Colonic mucosa (tissue), 4 donors: ENCODE results near the gene ZFPL1. TPM values are rescaled to one million over a fixed set of nuclear protein-coding genes. Genes with fewer than 3 reads are reported as not detected.

ENCODE experiments used
- DNase-seq: peaks from one replicate; pipeline ENCODE4 v3.0.0-alpha.2; 2020
- H3K27ac ChIP-seq: fragments of 200-600 bp; one replicate; pipeline ENCODE4 v1.8.0; 2021
- H3K27me3 ChIP-seq: fragments of 200-600 bp; one replicate; pipeline ENCODE4 v1.8.0; 2021
- H3K36me3 ChIP-seq: fragments of 200-600 bp; one replicate; pipeline ENCODE4 v1.8.0; 2021
- H3K4me1 ChIP-seq: fragments of 200-600 bp; one replicate; pipeline ENCODE4 v1.8.0; 2021; ENCODE audit warnings: mild to moderate bottlenecking
- H3K4me3 ChIP-seq: fragments of 200-600 bp; one replicate; pipeline ENCODE4 v1.8.0; 2021
- H3K9ac ChIP-seq, 2 donors: one replicate each; pipeline ENCODE4 v1.7.0; 2013; ENCODE audit warnings: control low read depth in 2 of 2, low read depth in 2 of 2, low read length in 2 of 2
- H3K9me3 ChIP-seq: fragments of 200-600 bp; one replicate; pipeline ENCODE4 v1.8.0; 2021
- CTCF ChIP-seq: fragments of 200-600 bp; IDR thresholded peaks from one replicate; pipeline ENCODE4 v1.8.0; 2022; ENCODE audit warnings: antibody characterized with exemption, mild to moderate bottlenecking
- intact Hi-C: fragments of 100-400 bp; cut with DNase I; formaldehyde crosslinking; loops from one replicate; pipeline ENCODE4 v1.14.1; 2022
- total RNA-seq, 2 donors: library from RNA; stranded (reverse); fragmentation: NEBNext Ultra II Directional in 1 of 2; extraction: Animal tissue kit (Norgen Biotek cat#: 25700) in 1 of 2; gene quantifications; one replicate each; pipeline ENCODE4 v1.2.1, GENCODE V29; 2021
- donor health status: healthy.
- donor health status: DM: no; HTN: no; CAD: no.
- donor health status: DM: no; HTN: no; CAD: no.

Gene ZFPL1
- total RNA-seq, 2 donors from 2014 or later = 43.2 to 54.3 TPM

DNA sequence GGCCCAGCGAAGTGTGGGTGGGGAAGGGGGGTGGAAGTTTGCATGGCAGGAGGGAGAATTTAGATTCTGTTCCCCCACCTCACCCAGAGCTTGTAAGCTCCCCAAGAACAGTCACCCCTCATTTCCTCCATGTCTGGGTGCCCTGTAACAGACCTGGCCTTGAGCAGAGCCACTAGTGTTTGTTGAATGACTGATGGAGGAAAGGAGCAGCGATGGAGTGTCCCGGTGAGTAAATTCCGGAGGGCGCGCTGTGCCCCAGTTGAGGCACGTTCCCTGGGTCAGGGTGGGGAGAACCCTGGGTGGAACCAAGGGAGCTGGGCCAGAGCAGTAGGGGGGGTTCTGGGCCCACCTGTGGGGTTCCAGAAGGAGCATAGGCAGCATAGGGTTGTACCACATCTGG is 26.5 kb upstream of the ZFPL1 start:
- Histone ChIP-seq H3K4me1 (no peaks in the 10 kb centered on the region), H3K27ac (no peak overlapping the region), H3K9ac (no peak overlapping the region)

DNA sequence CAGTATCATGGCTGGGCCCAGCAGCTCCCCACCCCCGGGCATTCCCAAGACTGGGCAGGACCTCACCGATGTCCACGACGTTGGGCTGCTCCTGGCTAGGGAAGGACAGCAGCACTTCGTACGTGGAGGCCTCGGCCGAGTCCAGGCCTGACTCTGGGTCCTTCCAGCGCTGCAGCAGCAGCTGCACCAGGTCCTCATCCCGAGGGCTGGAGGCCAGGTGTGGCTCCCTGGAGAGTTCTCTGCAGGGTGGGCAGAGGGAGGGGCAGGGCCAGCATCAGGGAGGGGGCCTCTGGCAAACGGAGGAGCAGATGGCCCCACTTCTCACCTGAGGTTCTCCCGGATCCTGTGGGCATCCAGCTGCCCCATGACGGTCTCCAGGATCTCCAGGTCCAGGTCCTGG is 26.0 kb upstream of the ZFPL1 start:
- H3K36me3 ChIP-seq = no peaks in the 10 kb centered on the region
- H3K4me3 ChIP-seq = no peak overlapping the region
- no peak for DNase-seq
- no peaks in the 10 kb centered on the region for H3K9me3 ChIP-seq
- no peak overlapping the region for H3K9ac ChIP-seq
- no peaks in the 10 kb centered on the region for H3K27me3 ChIP-seq
- intact Hi-C loops = no loop called here
- H3K27ac ChIP-seq = no peak overlapping the region
- no peak for TF ChIP-seq CTCF
- H3K4me1 ChIP-seq = no peaks in the 10 kb centered on the region

More for the DNA sequence above, 26.5 kb upstream of the ZFPL1 start:
- no peak for TF ChIP-seq CTCF
- Histone ChIP-seq H3K4me3 (no peak overlapping the region), H3K9me3 (no peaks in the 10 kb centered on the region), H3K36me3 (no peaks in the 10 kb centered on the region), H3K27me3 (no peaks in the 10 kb centered on the region)
- intact Hi-C loops = no loop called here
- no peak for DNase-seq

DNA sequence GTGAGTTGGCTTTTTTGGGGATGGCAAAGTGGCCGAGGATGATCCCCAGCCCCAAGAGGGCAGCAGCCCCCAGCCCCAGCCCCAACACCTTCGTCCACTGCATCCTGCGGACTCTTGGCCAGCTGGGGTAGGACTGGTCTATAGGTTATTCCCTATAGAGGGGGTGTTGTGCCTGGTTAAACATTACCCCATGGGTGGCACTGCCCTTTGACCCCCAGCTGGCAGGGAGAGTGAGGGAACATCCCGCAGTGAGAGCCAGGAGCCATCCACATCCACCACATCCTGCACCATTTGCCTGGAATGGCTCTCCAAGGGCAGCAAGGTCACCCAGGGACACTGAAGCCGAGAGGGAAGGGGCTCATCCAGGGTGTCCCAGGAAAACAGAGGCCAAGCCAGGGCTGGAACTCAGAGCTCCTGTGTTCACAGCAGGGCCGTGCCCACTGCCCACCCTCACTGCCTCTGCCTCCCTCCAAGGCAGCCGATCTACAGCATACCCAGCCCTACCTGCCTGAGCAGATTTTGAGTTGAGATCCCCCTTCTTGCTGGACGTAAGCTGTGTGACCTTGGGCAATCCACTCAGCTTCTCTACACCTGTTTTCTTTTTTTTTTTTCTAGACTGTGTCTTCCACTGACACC is 25.5 kb upstream of the ZFPL1 start, which contains the start of gene NAALADL1:
Gene NAALADL1 (minus strand): TSS at position 135 of the 636 bp plus-strand sequence. CDS start 32 bp downstream, at position 103.
- Histone ChIP-seq H3K9ac (peak within 1 kb of the TSS in 1 of 2 donors; percentile 58), H3K9me3 (no peaks in the 10 kb centered on the region), H3K27ac (no peak within 1 kb of the TSS), H3K27me3 (no peaks in the 10 kb centered on the region), H3K36me3 (no peaks in the 10 kb centered on the region), H3K4me3 (no peak within 1 kb of the TSS), H3K4me1 (no peaks in the 10 kb centered on the region)
- TF ChIP-seq CTCF = no peak
- intact Hi-C loops = no loop called here
- peak; percentile 68 for DNase-seq

DNA sequence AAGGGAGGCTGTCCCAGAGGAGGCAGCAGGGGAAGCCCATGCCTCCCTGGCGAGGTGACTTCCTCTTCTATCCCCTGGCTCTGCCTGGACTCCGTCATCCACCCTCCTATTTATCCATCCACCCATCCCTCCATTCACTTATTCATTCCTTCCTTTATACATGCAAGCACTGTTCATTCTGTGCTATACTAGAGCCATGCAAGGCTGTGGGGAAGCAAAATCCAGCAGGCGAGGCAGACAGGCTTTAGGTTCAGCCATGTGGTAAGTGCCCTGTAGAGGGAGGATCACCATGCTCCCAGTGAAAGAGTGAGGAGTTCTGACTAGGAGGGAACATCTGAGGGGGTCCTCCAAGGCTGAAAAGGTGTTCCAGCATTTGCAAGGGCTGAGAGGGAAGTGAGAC is 24.5 kb upstream of the ZFPL1 start:
- Histone ChIP-seq H3K9me3 (no peaks in the 10 kb centered on the region), H3K9ac (no peak overlapping the region), H3K36me3 (no peaks in the 10 kb centered on the region), H3K27ac (no peak overlapping the region), H3K4me1 (no peaks in the 10 kb centered on the region), H3K4me3 (no peak overlapping the region), H3K27me3 (no peaks in the 10 kb centered on the region)
- no peak for DNase-seq
- no peak for TF ChIP-seq CTCF
- intact Hi-C loops = no loop called here

DNA sequence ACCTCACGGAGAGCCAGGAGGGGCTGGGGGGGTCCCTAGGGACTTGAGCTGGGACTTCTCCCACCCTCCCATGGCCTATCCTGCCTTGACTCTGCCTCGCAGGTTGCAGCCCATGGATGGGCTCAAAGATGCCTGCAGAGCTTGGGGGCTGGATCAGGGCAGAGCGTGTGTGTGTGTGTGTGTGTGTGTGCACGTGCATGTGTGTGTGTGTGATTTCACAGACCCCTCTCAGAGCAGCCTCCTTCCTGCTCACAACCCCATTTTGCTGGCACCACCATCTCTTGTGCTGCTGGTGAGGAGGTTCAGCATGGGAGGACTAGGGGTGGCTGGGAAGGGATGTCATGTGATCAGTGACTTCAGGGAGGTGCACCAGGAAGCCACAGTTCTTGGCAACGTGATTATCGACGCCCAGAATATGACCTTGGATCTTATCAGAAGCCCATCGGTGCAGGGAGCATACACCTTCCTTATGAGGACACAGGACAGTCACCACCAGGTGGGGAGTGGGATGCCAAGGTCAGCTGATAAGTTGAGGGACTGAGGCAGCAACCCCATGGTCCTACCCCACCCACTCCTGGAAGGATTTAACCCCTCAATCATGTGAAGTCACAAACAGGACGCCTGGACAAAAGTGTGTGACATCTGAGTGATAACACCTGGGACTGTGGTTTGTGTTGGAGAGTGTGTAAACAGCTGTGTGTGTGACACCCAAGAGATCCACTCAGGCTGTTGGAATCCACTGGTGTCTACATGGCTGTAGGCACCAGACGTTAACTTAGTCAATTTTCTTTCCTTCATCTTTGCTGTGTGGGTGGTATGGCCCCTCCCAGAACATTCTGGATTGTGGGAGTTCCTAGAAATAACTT is 23.8 kb upstream of the ZFPL1 start:
- Histone ChIP-seq H3K27me3 (no peaks in the 10 kb centered on the region), H3K4me1 (no peaks in the 10 kb centered on the region), H3K36me3 (no peaks in the 10 kb centered on the region), H3K9ac (no peak overlapping the region), H3K27ac (no peak overlapping the region), H3K4me3 (no peak overlapping the region), H3K9me3 (no peaks in the 10 kb centered on the region)
- intact Hi-C loops = no loop called here
- DNase-seq = peak; percentile 45
- no peak for TF ChIP-seq CTCF
